ENCODE measurements around the gene MYADM.

The MYADM gene

DNA sequence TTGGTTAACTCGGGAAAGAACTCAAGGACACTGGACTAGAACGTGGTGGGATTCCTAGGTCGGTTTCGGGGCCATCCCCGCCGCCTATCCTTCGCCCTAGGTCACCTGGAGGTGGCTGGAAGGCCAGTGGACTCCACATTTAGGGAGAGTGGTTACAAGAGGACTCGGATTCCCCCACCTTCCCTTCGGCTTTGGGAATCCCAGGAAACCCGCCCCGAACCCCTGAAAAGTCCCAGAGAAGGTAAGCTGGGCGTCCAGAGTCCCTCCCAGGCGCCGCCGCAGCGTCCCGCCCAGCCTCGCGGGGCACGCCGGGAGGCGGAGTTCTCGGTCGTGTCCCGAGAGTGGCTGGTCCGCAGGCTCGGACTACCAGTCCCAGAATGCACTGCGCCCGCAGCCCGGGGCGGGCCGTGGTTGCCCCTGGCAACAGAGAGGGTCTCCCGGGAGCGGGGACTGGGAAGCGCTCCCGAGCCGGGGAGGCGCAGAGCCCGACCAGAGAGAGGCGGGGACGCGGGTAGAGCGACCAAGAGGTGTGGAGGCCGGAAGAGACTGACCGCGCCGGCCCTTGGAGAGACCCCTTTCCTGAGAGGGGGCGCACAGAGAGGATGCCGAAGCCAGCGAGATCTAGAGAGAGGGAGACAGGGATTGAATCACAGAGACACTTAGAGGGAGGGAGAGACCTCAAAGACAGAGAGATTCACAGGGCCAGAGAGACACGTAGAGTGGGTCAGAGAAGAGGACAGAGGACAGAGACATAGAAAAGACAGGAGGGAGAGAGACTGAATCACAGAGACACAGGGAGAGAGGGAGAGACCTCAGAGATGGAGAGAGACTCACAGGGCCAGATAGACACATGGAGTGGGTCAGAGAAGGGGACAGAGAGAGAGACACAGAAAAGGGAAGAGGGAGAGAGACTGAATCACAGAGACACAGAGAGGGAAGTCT lies 11.7 kb downstream of the MYADM start:
- Histone ChIP-seq H3K27ac (ENCODE audit: low read depth, low read length) (peak overlapping the region; percentile 28; the same call in 1 of the 2 replicates), H3K9ac (ENCODE audit: low read length) (peak overlapping the region; percentile 76), H3K9me3 (ENCODE audit: control insufficient read depth, insufficient read depth, low read depth, low read length) (no peaks in the 10 kb centered on the region), H3K4me1 (ENCODE audit: control insufficient read depth, insufficient read depth, low read length) (peaks cover 32% of the 10 kb centered on the region), H3K27me3 (ENCODE audit: control insufficient read depth, insufficient read depth, low read length) (peaks cover 42% of the 10 kb centered on the region), H3K36me3 (ENCODE audit: control insufficient read depth, insufficient read depth, low read length) (peaks cover 17% of the 10 kb centered on the region), H3K4me3 (ENCODE audit: low read depth, low read length) (peak overlapping the region; percentile 70)

DNA sequence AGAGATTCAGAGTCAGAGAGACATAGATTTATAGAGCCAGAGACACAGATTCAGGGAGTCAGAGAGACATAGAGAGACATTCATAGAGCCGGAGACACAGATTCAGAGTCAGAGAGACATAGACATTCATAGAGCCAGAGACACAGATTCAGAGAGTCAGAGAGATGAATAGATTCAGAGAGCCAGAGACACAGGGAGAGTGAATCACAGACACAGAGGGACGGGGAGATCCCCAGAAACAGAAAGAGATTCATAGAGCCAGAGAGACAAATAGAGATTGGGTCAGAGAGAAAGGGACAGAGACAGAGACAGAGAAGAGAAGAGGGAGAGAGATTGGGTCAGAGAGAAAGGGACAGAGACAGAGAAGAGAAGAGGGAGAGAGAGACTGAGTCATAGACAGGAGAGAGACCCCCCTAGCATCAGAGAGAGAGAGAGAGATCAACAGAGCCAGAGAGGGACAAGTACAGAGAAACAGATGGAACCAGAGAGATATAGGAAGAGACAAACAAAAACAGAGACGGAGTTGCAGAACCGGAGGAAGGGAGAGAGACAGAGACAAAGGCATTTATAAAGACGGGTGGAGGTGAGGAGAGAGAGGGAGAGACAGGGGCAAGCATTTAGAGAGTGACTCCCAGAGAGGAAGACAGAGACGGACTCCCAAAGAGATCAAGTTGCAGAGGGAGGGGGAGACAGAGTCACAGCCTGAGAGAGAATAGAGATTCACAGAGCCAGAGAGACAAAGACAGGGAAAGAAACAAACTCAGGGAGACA lies 13.2 kb downstream of the MYADM start:
- Histone ChIP-seq H3K27ac (ENCODE audit: low read depth, low read length) (no peak overlapping the region), H3K4me1 (ENCODE audit: control insufficient read depth, insufficient read depth, low read length) (peaks cover 32% of the 10 kb centered on the region), H3K9ac (ENCODE audit: low read length) (no peak overlapping the region), H3K27me3 (ENCODE audit: control insufficient read depth, insufficient read depth, low read length) (peaks cover 48% of the 10 kb centered on the region), H3K36me3 (ENCODE audit: control insufficient read depth, insufficient read depth, low read length) (peaks cover 4% of the 10 kb centered on the region; the same call in 1 of the 2 replicates), H3K9me3 (ENCODE audit: control insufficient read depth, insufficient read depth, low read depth, low read length) (no peaks in the 10 kb centered on the region), H3K4me3 (ENCODE audit: low read depth, low read length) (peak overlapping the region; percentile 64)

DNA sequence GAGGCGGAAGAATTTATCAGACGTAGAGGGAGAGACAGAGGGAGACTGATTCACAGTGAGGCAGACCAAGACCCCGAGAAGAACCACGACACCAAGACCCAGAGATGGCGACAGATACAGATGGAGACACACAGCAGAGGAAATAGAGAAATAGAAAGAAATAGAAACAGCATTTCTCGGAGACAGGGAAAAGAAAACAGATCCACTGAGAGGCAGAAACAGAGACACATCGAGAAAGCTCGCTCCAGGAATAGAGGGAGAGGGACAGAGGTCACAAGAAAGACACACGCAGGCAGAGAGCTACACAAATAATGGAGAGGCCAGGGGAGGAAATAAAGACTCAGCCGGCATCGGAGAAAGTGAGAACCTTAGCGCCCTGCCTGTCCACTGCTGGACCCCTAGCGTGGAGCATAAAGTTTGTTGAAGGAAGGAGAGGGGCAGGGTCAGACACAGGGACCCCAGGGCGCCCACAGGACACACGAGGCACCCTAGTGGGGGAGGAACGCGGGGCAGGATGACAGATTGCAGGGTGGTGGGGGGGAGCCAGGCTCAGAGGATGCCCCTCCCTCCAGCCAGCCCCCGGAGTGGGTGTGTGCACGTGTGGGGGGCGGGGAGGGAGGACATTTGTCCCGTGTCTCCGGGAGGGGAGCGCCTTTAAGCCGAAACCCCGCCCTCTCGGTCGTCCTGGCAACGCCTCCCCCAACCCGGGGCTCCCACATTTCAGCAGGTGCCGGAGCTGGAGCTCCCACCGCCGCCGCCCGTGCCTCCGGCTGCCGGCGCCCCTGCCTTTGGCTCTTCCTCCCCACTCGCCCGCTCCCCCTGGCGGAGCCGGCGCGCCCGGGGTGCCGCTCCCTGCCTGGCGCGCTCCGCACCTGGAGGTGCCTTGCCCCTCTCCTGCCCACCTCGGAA lies 14.1 kb downstream of the MYADM start, which contains the start of gene PRKCG:
Gene PRKCG, plus strand, starts transcription at position 716 of the 909 bp plus-strand sequence. CDS start 298 bp downstream, outside the sequence.
- Histone ChIP-seq H3K9ac (ENCODE audit: low read length) (peak within 1 kb of the TSS; percentile 43), H3K27ac (ENCODE audit: low read depth, low read length) (no peak within 1 kb of the TSS), H3K4me3 (ENCODE audit: low read depth, low read length) (peak within 1 kb of the TSS; percentile 64), H3K36me3 (ENCODE audit: control insufficient read depth, insufficient read depth, low read length) (0 out of 2 replicates have a peak, but pooled peaks cover under 1% of the 10 kb centered on the region), H3K9me3 (ENCODE audit: control insufficient read depth, insufficient read depth, low read depth, low read length) (no peaks in the 10 kb centered on the region), H3K4me1 (ENCODE audit: control insufficient read depth, insufficient read depth, low read length) (peaks cover 32% of the 10 kb centered on the region), H3K27me3 (ENCODE audit: control insufficient read depth, insufficient read depth, low read length) (peaks cover 48% of the 10 kb centered on the region)

DNA sequence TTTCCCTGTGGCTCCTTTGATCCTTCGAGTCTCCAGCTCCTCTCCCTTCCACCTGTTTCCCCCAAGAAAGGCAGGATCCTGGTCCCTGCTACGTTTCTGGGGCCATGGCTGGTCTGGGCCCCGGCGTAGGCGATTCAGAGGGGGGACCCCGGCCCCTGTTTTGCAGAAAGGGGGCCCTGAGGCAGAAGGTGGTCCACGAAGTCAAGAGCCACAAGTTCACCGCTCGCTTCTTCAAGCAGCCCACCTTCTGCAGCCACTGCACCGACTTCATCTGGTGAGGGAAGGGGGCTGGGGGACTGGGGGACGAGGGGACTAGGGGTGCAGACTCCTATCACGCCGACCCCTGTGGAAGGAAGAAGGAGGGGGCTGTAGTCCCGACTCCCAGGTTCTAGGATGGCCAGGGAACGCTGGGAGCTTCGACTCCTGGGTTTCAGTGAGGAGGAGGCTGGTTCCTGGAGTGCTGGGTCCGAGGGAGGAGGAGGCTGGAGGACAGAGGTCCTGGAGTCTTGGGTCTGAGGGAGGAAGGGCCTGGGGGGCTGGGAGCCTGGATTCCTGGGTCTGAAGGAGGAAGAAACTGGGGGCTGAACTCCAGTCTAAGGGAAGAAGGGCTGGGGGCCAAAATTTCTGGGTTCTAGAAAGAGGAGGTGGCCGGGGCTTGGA lies 14.8 kb downstream of the MYADM start:
- no peaks in the 10 kb centered on the region for H3K9me3 ChIP-seq (ENCODE audit: control insufficient read depth, insufficient read depth, low read depth, low read length)
- H3K4me1 ChIP-seq (ENCODE audit: control insufficient read depth, insufficient read depth, low read length) = peaks cover 26% of the 10 kb centered on the region
- H3K36me3 ChIP-seq (ENCODE audit: control insufficient read depth, insufficient read depth, low read length) = no peaks in the 10 kb centered on the region
- no peak overlapping the region for H3K27ac ChIP-seq (ENCODE audit: low read depth, low read length)
- H3K27me3 ChIP-seq (ENCODE audit: control insufficient read depth, insufficient read depth, low read length) = peaks cover 48% of the 10 kb centered on the region
- H3K9ac ChIP-seq (ENCODE audit: low read length) = peak overlapping the region; percentile 17
- H3K4me3 ChIP-seq (ENCODE audit: low read depth, low read length) = peak overlapping the region; percentile 64

DNA sequence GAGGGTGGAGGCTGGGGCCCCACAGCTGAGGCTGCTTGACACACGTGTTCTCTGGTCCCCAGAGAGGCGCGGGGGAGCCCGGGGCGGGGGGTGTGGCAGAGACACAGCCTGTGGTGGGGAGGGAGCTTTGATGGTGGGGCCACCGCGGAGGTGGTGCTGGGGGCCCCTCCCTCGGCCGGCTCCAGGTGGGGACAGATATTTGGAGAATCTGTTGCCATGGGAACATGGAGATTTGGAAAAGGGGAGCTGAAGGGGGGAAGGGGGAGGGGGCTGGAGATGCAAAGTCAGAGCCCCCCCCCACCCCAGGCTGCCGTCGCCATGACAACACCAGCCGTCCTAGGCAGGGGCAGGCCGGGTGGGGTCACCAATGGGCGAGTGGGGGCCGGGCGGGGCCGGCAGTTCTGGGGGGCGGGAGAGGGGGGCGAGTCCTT lies 15.6 kb downstream of the MYADM start:
- Histone ChIP-seq H3K4me3 (ENCODE audit: low read depth, low read length) (peak overlapping the region; percentile 64), H3K36me3 (ENCODE audit: control insufficient read depth, insufficient read depth, low read length) (no peaks in the 10 kb centered on the region), H3K27me3 (ENCODE audit: control insufficient read depth, insufficient read depth, low read length) (peaks cover 48% of the 10 kb centered on the region), H3K27ac (ENCODE audit: low read depth, low read length) (no peak overlapping the region), H3K4me1 (ENCODE audit: control insufficient read depth, insufficient read depth, low read length) (peaks cover 26% of the 10 kb centered on the region), H3K9ac (ENCODE audit: low read length) (no peak overlapping the region), H3K9me3 (ENCODE audit: control insufficient read depth, insufficient read depth, low read depth, low read length) (no peaks in the 10 kb centered on the region)

DNA sequence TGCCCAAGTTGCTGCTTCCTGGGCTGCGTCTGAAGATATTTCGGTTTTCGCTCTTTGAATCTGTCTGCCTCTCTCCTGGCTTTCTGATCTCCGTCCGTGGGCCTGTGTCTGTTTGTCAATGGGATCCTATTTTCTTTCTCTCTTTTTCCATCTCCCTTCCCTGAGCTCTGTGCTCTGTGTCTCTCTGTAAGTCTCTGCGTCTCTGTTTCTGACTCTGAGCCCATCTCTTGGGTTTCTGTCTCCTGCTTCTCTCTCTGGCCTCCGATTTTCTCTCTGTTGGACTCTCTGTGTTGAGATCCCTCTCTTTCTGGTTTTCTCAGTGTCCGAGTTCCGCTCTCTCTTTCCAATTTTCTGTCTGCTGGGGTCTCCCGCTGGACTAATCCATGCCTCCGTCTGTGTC lies 16.1 kb downstream of the MYADM start:
- Histone ChIP-seq H3K9me3 (ENCODE audit: control insufficient read depth, insufficient read depth, low read depth, low read length) (no peaks in the 10 kb centered on the region), H3K9ac (ENCODE audit: low read length) (no peak overlapping the region), H3K4me3 (ENCODE audit: low read depth, low read length) (peak overlapping the region; percentile 42), H3K36me3 (ENCODE audit: control insufficient read depth, insufficient read depth, low read length) (no peaks in the 10 kb centered on the region), H3K4me1 (ENCODE audit: control insufficient read depth, insufficient read depth, low read length) (peaks cover 25% of the 10 kb centered on the region), H3K27me3 (ENCODE audit: control insufficient read depth, insufficient read depth, low read length) (peaks cover 48% of the 10 kb centered on the region), H3K27ac (ENCODE audit: low read depth, low read length) (no peak overlapping the region)

DNA sequence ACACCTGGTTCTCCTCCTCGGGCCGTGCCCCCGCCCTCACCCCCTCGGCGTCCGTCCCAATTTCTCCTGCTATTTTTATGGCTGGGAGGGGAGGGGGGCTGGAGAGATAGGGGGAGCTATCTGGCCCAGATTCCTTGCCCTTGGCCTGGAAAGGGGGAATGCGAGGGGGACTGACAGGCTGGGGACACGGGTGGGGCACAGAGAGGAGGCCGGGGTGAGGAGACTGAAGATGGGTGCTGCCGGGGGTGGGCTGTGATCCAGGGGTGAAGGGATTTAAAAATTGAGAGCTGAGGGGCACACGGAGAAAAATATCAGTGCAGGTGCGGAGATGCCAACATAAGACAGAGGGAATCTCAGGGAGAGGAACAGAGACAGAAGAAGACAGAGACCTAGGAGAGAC lies 16.6 kb downstream of the MYADM start:
- Histone ChIP-seq H3K4me1 (ENCODE audit: control insufficient read depth, insufficient read depth, low read length) (peaks cover 28% of the 10 kb centered on the region), H3K27me3 (ENCODE audit: control insufficient read depth, insufficient read depth, low read length) (peaks cover 48% of the 10 kb centered on the region), H3K4me3 (ENCODE audit: low read depth, low read length) (no peak overlapping the region), H3K9me3 (ENCODE audit: control insufficient read depth, insufficient read depth, low read depth, low read length) (no peaks in the 10 kb centered on the region), H3K36me3 (ENCODE audit: control insufficient read depth, insufficient read depth, low read length) (no peaks in the 10 kb centered on the region), H3K9ac (ENCODE audit: low read length) (no peak overlapping the region), H3K27ac (ENCODE audit: low read depth, low read length) (no peak overlapping the region)

DNA sequence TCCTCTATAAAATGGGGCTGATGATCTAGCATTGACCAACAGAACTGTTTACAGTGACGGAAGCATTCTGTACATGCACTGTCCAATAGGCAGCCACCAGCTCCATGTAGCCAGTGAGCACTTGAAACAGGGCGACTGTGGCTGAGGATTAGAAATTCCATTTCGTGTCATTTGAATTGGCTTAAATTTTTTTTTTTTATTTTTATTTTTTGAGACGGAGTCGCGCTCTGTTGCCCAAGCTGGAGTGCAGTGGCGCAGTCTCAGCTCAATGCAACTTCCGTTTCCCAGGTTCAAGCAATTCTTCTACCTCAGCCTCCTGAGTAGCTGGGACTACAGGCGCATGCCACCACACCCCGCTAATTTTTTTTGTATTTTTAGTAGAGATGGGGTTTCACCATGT lies 17.4 kb downstream of the MYADM start:
- no peak overlapping the region for H3K9ac ChIP-seq (ENCODE audit: low read length)
- no peak overlapping the region for H3K4me3 ChIP-seq (ENCODE audit: low read depth, low read length)
- H3K27me3 ChIP-seq (ENCODE audit: control insufficient read depth, insufficient read depth, low read length) = peaks cover 43% of the 10 kb centered on the region
- no peaks in the 10 kb centered on the region for H3K9me3 ChIP-seq (ENCODE audit: control insufficient read depth, insufficient read depth, low read depth, low read length)
- H3K27ac ChIP-seq (ENCODE audit: low read depth, low read length) = no peak overlapping the region
- no peaks in the 10 kb centered on the region for H3K36me3 ChIP-seq (ENCODE audit: control insufficient read depth, insufficient read depth, low read length)
- peaks cover 30% of the 10 kb centered on the region for H3K4me1 ChIP-seq (ENCODE audit: control insufficient read depth, insufficient read depth, low read length)

DNA sequence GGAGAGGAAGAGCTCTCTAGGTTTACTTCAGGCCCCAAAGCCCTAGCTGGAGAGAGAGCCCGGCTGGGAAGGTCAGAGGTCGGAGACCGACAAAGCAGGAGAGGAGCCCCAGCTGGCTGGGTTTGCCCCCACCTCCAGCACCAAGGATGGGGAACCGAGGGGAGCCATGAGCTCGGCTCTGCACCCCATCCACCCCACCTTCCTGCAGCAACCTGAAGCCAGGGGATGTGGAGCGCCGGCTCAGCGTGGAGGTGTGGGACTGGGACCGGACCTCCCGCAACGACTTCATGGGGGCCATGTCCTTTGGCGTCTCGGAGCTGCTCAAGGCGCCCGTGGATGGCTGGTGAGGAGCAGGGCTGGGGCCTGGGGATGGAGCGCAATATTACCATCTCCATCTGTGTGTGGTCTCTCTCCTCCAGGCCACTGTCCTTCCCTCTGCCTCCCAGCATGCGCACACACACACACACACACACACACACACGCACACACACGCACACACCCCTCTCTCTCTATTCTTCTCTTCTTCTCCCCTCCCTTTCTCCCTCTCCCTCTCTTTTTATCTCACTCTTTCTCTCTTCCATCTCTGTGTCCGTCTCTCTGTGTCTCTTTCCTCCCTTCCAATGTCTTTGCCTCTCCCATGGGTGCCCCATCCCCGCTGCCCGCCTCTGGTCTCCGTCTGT lies 24.8 kb downstream of the MYADM start:
- Histone ChIP-seq H3K36me3 (ENCODE audit: control insufficient read depth, insufficient read depth, low read length) (no peaks in the 10 kb centered on the region), H3K9me3 (ENCODE audit: control insufficient read depth, insufficient read depth, low read depth, low read length) (no peaks in the 10 kb centered on the region), H3K4me3 (ENCODE audit: low read depth, low read length) (no peak overlapping the region), H3K9ac (ENCODE audit: low read length) (no peak overlapping the region), H3K4me1 (ENCODE audit: control insufficient read depth, insufficient read depth, low read length) (peaks cover 7% of the 10 kb centered on the region; the same call in 1 of the 2 replicates), H3K27me3 (ENCODE audit: control insufficient read depth, insufficient read depth, low read length) (no peaks in the 10 kb centered on the region), H3K27ac (ENCODE audit: low read depth, low read length) (no peak overlapping the region)

Data from HUES6 (cell line).